ENCODE data around the gene DNAH10. TPM values are rescaled to one million over a fixed set of nuclear protein-coding genes. Genes with fewer than 3 reads are reported as not detected.

DNAH10 gene
- total and polyA plus RNA-seq, 7 experiments from 2014 or later = 0.05 to 0.50 (median 0.10) TPM

DNA sequence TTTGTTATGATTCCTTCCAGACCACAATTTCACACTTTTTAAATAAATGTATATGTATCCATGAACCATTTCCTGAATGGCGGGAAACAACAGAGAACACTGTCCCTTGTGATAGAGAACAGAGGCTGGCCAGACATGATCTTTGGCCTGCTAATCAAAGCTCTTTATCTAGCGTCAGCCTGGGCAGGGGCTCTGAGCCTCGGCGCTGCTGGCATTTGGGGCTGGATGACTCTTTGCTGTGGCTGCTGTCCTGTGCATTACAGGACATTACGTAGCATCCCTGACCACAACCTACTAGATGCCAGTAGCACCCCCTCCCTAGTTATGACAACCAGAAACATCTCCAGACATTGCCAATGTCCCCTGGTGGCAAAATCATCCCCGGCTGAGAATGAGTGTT, 77.7 kb downstream of the DNAH10 start:
- no peak for DNase-seq
- no peaks in the 10 kb centered on the region for H3K36me3 ChIP-seq (ENCODE audit: control insufficient read depth in 2 of 3, insufficient read depth in 3 of 3, low read length in 3 of 3)
- intact Hi-C loops (cut with micrococcal nuclease) = no loop called here
- peaks cover 0 to 10% (median 0%) of the 10 kb centered on the region in 11 donors for H3K9me3 Mint-ChIP-seq
- H3K4me1 Mint-ChIP-seq = peaks cover 0 to 4% (median 0%) of the 10 kb centered on the region in 7 donors
- H3K27me3 ChIP-seq (ENCODE audit: control insufficient read depth in 2 of 2, insufficient read depth in 2 of 2, low read length in 2 of 2) = no peaks in the 10 kb centered on the region
- H3K36me3 Mint-ChIP-seq = peaks cover 0 to 5% (median 0%) of the 10 kb centered on the region in 5 donors
- ChIA-PET CTCF (no interaction called here), POLR2A (no interaction called here)
- H3K27ac ChIP-seq (ENCODE audit: low read depth, low read length) = no peak overlapping the region
- no peaks in the 10 kb centered on the region for H3K4me1 ChIP-seq (ENCODE audit: control insufficient read depth in 2 of 2, insufficient read depth in 2 of 2, low read length in 2 of 2)
- H3K27ac Mint-ChIP-seq = no peak overlapping the region
- ATAC-seq = no peak
- H3K4me3 ChIP-seq (ENCODE audit: low read length) = no peak overlapping the region
- H3K4me3 Mint-ChIP-seq = no peak overlapping the region
- H3K9me3 ChIP-seq (ENCODE audit: control insufficient read depth in 2 of 3, low read length in 3 of 3) = peaks cover 0 to 3% (median 0%) of the 10 kb centered on the region in 3 experiments
- H3K27me3 Mint-ChIP-seq = no peaks in the 10 kb centered on the region

DNA sequence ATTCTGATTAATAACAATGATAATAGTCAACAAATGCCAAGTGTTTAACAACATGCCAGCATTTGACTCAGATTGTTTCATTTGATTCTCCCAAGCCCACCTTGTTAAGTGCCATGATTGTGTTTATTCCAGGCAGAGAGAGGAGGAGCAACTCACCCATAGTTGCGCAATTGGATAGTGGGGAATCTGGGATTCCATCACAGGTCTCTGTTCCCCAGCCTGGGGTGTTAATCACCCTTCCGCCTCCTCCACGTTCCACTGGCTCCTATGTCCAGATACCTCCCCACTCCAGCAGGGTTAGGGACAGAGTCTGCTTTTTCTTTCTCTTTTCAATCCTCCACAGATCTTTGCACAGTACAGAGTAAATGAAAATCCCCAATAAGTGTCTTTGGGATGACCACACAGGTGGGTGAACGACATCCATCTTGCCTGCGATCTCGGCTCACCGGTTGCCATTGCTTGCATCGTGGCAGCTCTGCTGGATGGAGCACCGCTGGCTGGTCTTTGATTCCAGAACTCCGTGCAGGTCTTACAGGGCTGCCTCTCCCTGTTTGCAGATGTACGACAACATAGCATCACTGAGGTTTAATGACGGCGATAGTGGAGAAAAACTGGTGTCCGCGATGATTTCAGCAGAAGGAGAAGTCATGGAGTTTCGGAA, 78.8 kb downstream of the DNAH10 start:
- H3K36me3 Mint-ChIP-seq = no peaks in the 10 kb centered on the region
- H3K36me3 ChIP-seq (ENCODE audit: control insufficient read depth in 2 of 3, insufficient read depth in 3 of 3, low read length in 3 of 3) = no peaks in the 10 kb centered on the region
- no peaks in the 10 kb centered on the region for H3K27me3 ChIP-seq (ENCODE audit: control insufficient read depth in 2 of 2, insufficient read depth in 2 of 2, low read length in 2 of 2)
- H3K4me3 Mint-ChIP-seq = no peak overlapping the region
- no peak overlapping the region for H3K4me3 ChIP-seq (ENCODE audit: low read length)
- H3K27ac ChIP-seq (ENCODE audit: low read depth, low read length) = no peak overlapping the region
- intact Hi-C loops (cut with micrococcal nuclease) = no loop called here
- no peak for ATAC-seq
- POLR2A ChIA-PET = no interaction called here
- DNase-seq = no peak
- H3K27ac Mint-ChIP-seq = peak overlapping the region in 1 of 9 donors; percentile 0
- H3K4me1 ChIP-seq (ENCODE audit: control insufficient read depth in 2 of 2, insufficient read depth in 2 of 2, low read length in 2 of 2) = no peaks in the 10 kb centered on the region
- no peaks in the 10 kb centered on the region for H3K9me3 Mint-ChIP-seq
- H3K27me3 Mint-ChIP-seq = no peaks in the 10 kb centered on the region
- CTCF ChIA-PET = interaction anchor here (0.6 kb wide), 2 partner anchors 32 to 772 kb away, joined by 3 read pairs; no protein-coding TSS in a partner anchor
- H3K4me1 Mint-ChIP-seq = peaks cover 0 to 4% (median 0%) of the 10 kb centered on the region in 7 donors
- H3K9me3 ChIP-seq (ENCODE audit: control insufficient read depth in 2 of 3, low read length in 3 of 3) = no peaks in the 10 kb centered on the region

DNA sequence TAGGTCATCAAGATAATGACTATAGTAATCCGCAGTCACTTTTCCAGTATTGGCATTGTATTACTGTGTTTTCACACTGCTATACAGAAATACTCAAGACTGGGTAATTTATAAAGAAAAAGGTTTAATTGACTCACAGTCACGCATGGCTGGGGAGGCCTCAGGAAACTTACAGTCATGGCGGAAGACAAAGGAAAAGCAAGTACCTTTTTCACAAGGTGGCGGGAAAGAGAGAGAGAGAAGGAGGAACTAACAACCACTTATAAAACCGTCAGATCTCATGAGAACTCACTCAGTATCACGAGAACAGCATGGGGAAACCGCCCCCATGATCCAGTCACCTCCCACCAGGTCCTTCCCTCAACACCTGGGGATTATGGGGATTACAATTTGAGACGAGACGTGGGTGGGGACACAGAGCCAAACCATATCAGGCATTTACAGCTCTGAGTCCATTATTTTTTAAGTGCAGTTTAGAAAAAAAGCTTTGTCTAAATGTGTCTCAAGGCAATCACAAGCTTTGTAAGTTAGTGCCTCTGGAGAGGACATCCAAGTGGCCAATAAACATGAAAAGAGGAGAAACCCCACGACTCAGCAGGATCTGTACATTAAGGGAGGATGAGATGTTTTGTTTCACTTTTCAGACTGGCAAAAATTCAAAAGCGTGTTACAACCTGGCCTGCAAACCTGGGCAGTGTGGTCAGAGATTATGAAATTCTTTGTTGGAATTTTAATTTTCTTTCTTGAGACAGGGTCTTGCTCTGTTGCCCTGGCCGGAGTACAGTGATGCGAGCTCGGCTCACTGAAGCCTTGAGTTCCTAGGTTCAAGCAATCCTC, 82.0 kb downstream of the DNAH10 start:
- intact Hi-C loops (cut with micrococcal nuclease) = no loop called here
- H3K27ac Mint-ChIP-seq = no peak overlapping the region

DNA sequence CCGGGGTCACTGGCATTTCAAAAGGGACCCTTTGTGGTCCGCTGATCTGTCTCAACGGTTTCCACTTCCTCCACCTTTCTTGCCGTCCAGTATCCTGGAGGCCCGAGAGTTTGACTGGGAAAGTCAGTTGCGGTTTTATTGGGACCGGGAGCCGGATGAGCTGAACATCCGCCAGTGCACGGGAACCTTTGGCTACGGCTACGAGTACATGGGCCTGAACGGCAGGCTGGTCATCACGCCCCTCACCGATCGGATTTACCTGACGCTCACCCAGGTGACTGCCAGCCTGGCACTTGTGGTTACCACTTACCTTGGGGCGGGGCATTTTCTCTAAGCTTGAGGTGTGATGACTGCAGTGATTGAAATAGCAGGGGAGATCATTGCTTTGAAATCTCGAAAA, 83.8 kb downstream of the DNAH10 start:
- CTCF ChIA-PET = no interaction called here
- Histone ChIP-seq H3K27ac (ENCODE audit: low read depth, low read length) (no peak overlapping the region), H3K36me3 (ENCODE audit: control insufficient read depth in 2 of 3, insufficient read depth in 3 of 3, low read length in 3 of 3) (no peaks in the 10 kb centered on the region), H3K4me1 (ENCODE audit: control insufficient read depth in 2 of 2, insufficient read depth in 2 of 2, low read length in 2 of 2) (no peaks in the 10 kb centered on the region), H3K9me3 (ENCODE audit: control insufficient read depth in 2 of 3, low read length in 3 of 3) (no peaks in the 10 kb centered on the region), H3K4me3 (ENCODE audit: low read length) (no peak overlapping the region), H3K27me3 (ENCODE audit: control insufficient read depth in 2 of 2, insufficient read depth in 2 of 2, low read length in 2 of 2) (no peaks in the 10 kb centered on the region)
- Mint-ChIP-seq H3K27ac (no peak overlapping the region), H3K4me3 (no peak overlapping the region), H3K9me3 (no peaks in the 10 kb centered on the region), H3K27me3 (no peaks in the 10 kb centered on the region), H3K36me3 (no peaks in the 10 kb centered on the region), H3K4me1 (peaks cover 0 to 4% (median 0%) of the 10 kb centered on the region in 7 donors)
- POLR2A ChIA-PET = no interaction called here
- intact Hi-C loops (cut with micrococcal nuclease) = no loop called here
- DNase-seq (no peak), ATAC-seq (no peak)

More for the DNA sequence above, 82.0 kb downstream of the DNAH10 start:
- no peak for ATAC-seq
- Mint-ChIP-seq H3K27me3 (no peaks in the 10 kb centered on the region), H3K36me3 (no peaks in the 10 kb centered on the region), H3K4me3 (no peak overlapping the region), H3K9me3 (no peaks in the 10 kb centered on the region), H3K4me1 (peaks cover 0 to 4% (median 0%) of the 10 kb centered on the region in 7 donors)
- no peaks in the 10 kb centered on the region for H3K27me3 ChIP-seq (ENCODE audit: control insufficient read depth in 2 of 2, insufficient read depth in 2 of 2, low read length in 2 of 2)
- no peak overlapping the region for H3K4me3 ChIP-seq (ENCODE audit: low read length)
- no peaks in the 10 kb centered on the region for H3K4me1 ChIP-seq (ENCODE audit: control insufficient read depth in 2 of 2, insufficient read depth in 2 of 2, low read length in 2 of 2)
- CTCF ChIA-PET = interaction anchor here (0.6 kb wide), 1 partner anchor 148 kb away, joined by 3 read pairs; no protein-coding TSS in a partner anchor
- H3K27ac ChIP-seq (ENCODE audit: low read depth, low read length) = no peak overlapping the region
- POLR2A ChIA-PET = no interaction called here
- no peaks in the 10 kb centered on the region for H3K36me3 ChIP-seq (ENCODE audit: control insufficient read depth in 2 of 3, insufficient read depth in 3 of 3, low read length in 3 of 3)
- DNase-seq = no peak
- no peaks in the 10 kb centered on the region for H3K9me3 ChIP-seq (ENCODE audit: control insufficient read depth in 2 of 3, low read length in 3 of 3)

DNA sequence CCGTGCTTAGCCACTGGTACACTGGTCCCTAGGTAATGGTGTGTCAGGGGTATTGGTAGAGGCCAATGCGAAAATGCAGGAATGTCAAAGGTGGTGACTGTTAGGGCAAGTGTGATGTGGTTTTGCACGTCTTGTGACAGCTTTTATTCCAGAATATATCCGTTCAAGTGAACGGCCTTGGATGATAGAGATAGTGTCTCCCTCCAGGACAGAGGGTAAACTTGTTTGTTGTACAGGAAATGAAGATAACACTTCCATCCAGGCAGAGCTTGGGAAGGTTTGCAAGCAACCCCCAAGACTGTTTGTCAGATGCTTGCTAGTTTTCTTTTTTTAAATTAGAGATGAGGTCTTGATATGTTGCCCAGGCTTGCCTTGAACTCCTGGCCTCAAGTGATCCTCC, 84.2 kb downstream of the DNAH10 start:
- Mint-ChIP-seq H3K4me1 (peaks cover 0 to 4% (median 0%) of the 10 kb centered on the region in 7 donors), H3K4me3 (no peak overlapping the region), H3K9me3 (no peaks in the 10 kb centered on the region), H3K36me3 (no peaks in the 10 kb centered on the region), H3K27me3 (no peaks in the 10 kb centered on the region), H3K27ac (no peak overlapping the region)
- ChIA-PET CTCF (no interaction called here), POLR2A (no interaction called here)
- intact Hi-C loops (cut with micrococcal nuclease) = no loop called here
- Histone ChIP-seq H3K27me3 (ENCODE audit: control insufficient read depth in 2 of 2, insufficient read depth in 2 of 2, low read length in 2 of 2) (no peaks in the 10 kb centered on the region), H3K9me3 (ENCODE audit: control insufficient read depth in 2 of 3, low read length in 3 of 3) (no peaks in the 10 kb centered on the region), H3K4me1 (ENCODE audit: control insufficient read depth in 2 of 2, insufficient read depth in 2 of 2, low read length in 2 of 2) (no peaks in the 10 kb centered on the region), H3K36me3 (ENCODE audit: control insufficient read depth in 2 of 3, insufficient read depth in 3 of 3, low read length in 3 of 3) (no peaks in the 10 kb centered on the region), H3K4me3 (ENCODE audit: low read length) (no peak overlapping the region), H3K27ac (ENCODE audit: low read depth, low read length) (no peak overlapping the region)
- ATAC-seq (no peak), DNase-seq (no peak)

DNA sequence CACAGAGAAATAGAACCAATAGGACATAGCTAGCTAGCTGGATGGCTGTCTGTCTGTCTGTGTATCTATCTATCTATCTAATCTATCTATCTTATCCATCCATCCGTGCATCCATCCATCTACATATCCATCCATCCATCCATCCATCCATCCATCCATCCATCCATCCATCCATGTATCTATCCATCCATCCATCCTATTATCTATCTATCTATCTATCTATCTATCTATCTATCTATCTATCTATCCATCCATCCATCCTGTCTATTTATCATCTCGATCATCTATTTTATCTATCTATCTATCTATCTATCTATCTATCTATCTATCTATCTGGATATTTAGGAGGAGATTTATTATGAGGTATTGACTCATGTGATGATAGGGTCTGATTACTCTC, 84.9 kb downstream of the DNAH10 start:
- Histone ChIP-seq H3K27ac (ENCODE audit: low read depth, low read length) (no peak overlapping the region), H3K4me3 (ENCODE audit: low read length) (no peak overlapping the region), H3K9me3 (ENCODE audit: control insufficient read depth in 2 of 3, low read length in 3 of 3) (no peaks in the 10 kb centered on the region), H3K4me1 (ENCODE audit: control insufficient read depth in 2 of 2, insufficient read depth in 2 of 2, low read length in 2 of 2) (no peaks in the 10 kb centered on the region), H3K36me3 (ENCODE audit: control insufficient read depth in 2 of 3, insufficient read depth in 3 of 3, low read length in 3 of 3) (no peaks in the 10 kb centered on the region), H3K27me3 (ENCODE audit: control insufficient read depth in 2 of 2, insufficient read depth in 2 of 2, low read length in 2 of 2) (no peaks in the 10 kb centered on the region)
- ATAC-seq (no peak), DNase-seq (no peak)
- CTCF ChIA-PET = no interaction called here
- Mint-ChIP-seq H3K36me3 (no peaks in the 10 kb centered on the region), H3K27me3 (peaks cover 0 to 2% (median 0%) of the 10 kb centered on the region in 5 donors), H3K4me1 (peaks cover 0 to 2% (median 0%) of the 10 kb centered on the region in 7 donors), H3K27ac (no peak overlapping the region), H3K9me3 (peaks cover 0 to 1% (median 0%) of the 10 kb centered on the region in 11 donors), H3K4me3 (no peak overlapping the region)
- POLR2A ChIA-PET = no interaction called here
- intact Hi-C loops (cut with micrococcal nuclease) = no loop called here

Measured in naive thymus-derived CD4-positive, alpha-beta T cell (primary cell).